ENCODE measurements around the gene DUSP10.

The DUSP10 gene

GRCh38 chr1:221694109-221694508 lies 47.8 kb downstream of the DUSP10 start:
- TF ChIP-seq SIN3A (IDR thresholded peaks at IDR 0.05; ENCODE audit: borderline replicate concordance, insufficient read depth, low read length) = no peak
- TF ChIP-seq POLR2AphosphoS5 (IDR thresholded peaks at IDR 0.05; ENCODE audit: low read depth, low read length) = no peak
- TF ChIP-seq TAF1 (IDR thresholded peaks at IDR 0.05; ENCODE audit: borderline replicate concordance, insufficient read depth, low read length) = no peak
- no peak for TF ChIP-seq FOXP2 (optimal IDR thresholded peaks at IDR 0.05; ENCODE audit: borderline replicate concordance, extremely low read depth, extremely low read length, insufficient read depth)
- TF ChIP-seq REST (IDR thresholded peaks at IDR 0.05; ENCODE audit: insufficient read depth in 1 of 2, low read depth in 2 of 2, low read length in 2 of 2) = no peak

GRCh38 chr1:221693087-221693486 lies 48.8 kb downstream of the DUSP10 start:
- TF ChIP-seq POLR2AphosphoS5 (IDR thresholded peaks at IDR 0.05; ENCODE audit: low read depth, low read length) = no peak
- no peak for TF ChIP-seq TAF1 (IDR thresholded peaks at IDR 0.05; ENCODE audit: borderline replicate concordance, insufficient read depth, low read length)
- no peak for TF ChIP-seq REST (IDR thresholded peaks at IDR 0.05; ENCODE audit: insufficient read depth in 1 of 2, low read depth in 2 of 2, low read length in 2 of 2)
- TF ChIP-seq SIN3A (IDR thresholded peaks at IDR 0.05; ENCODE audit: borderline replicate concordance, insufficient read depth, low read length) = no peak
- no peak for TF ChIP-seq FOXP2 (optimal IDR thresholded peaks at IDR 0.05; ENCODE audit: borderline replicate concordance, extremely low read depth, extremely low read length, insufficient read depth)

GRCh38 chr1:221692643-221693042 lies 49.2 kb downstream of the DUSP10 start:
- no peak for TF ChIP-seq POLR2AphosphoS5 (IDR thresholded peaks at IDR 0.05; ENCODE audit: low read depth, low read length)
- no peak for TF ChIP-seq REST (IDR thresholded peaks at IDR 0.05; ENCODE audit: insufficient read depth in 1 of 2, low read depth in 2 of 2, low read length in 2 of 2)

- TF ChIP-seq POLR2AphosphoS5 (IDR thresholded peaks at IDR 0.05; ENCODE audit: low read depth, low read length) (no peak), SIN3A (IDR thresholded peaks at IDR 0.05; ENCODE audit: borderline replicate concordance, insufficient read depth, low read length) (no peak), FOXP2 (optimal IDR thresholded peaks at IDR 0.05; ENCODE audit: borderline replicate concordance, extremely low read depth, extremely low read length, insufficient read depth) (no peak), TAF1 (IDR thresholded peaks at IDR 0.05; ENCODE audit: borderline replicate concordance, insufficient read depth, low read length) (no peak), REST (IDR thresholded peaks at IDR 0.05; ENCODE audit: insufficient read depth in 1 of 2, low read depth in 2 of 2, low read length in 2 of 2) (no peak)
Measured at GRCh38 chr1:221691261-221691660, 50.6 kb downstream of the DUSP10 start.

DNA sequence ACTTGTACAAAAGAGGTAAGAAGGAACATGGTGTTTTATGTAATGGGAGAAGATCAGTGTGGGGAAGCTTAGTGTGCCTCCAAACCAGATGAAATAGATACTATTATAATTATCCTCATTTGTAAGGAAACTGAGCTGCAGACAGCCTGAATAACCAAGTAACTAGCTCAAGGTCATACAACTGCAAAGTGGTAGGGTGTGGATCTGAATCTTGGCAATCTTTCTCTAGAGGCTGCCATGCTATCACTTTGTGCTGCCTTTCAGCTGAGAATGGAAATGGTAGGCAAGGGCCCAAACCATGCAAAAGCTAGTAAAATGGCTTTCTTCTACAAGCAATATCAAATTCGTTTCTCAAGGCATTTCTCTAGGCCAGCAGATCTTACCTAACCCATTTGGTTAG lies 51.0 kb downstream of the DUSP10 start:
- no peak for TF ChIP-seq POLR2AphosphoS5 (IDR thresholded peaks at IDR 0.05; ENCODE audit: low read depth, low read length)
- TF ChIP-seq FOXP2 (optimal IDR thresholded peaks at IDR 0.05; ENCODE audit: borderline replicate concordance, extremely low read depth, extremely low read length, insufficient read depth) = no peak
- no peak for TF ChIP-seq TAF1 (IDR thresholded peaks at IDR 0.05; ENCODE audit: borderline replicate concordance, insufficient read depth, low read length)
- TF ChIP-seq REST (IDR thresholded peaks at IDR 0.05; ENCODE audit: insufficient read depth in 1 of 2, low read depth in 2 of 2, low read length in 2 of 2) = no peak
- TF ChIP-seq SIN3A (IDR thresholded peaks at IDR 0.05; ENCODE audit: borderline replicate concordance, insufficient read depth, low read length) = no peak
